Measurements from ENCODE around the gene AGAP1.

AGAP1 gene

GRCh38 chr2:236034974-236035373 is 541.1 kb downstream of the AGAP1 start:
- DNase-seq = no peak

- no peak for DNase-seq
Observed at GRCh38 chr2:236036045-236036444, 542.2 kb downstream of the AGAP1 start.

- no peak for DNase-seq
Observed at GRCh38 chr2:236038096-236038495, 544.3 kb downstream of the AGAP1 start.

GRCh38 chr2:236040600-236041328 is 546.9 kb downstream of the AGAP1 start:
- no peak for DNase-seq

GRCh38 chr2:236041616-236042015 is 547.8 kb downstream of the AGAP1 start:
- no peak for DNase-seq

GRCh38 chr2:236042087-236042486 is 548.2 kb downstream of the AGAP1 start:
- DNase-seq = no peak

GRCh38 chr2:236044191-236044590 is 550.3 kb downstream of the AGAP1 start:
- no peak for DNase-seq

- DNase-seq = no peak
Observed at GRCh38 chr2:236045251-236046235, 551.7 kb downstream of the AGAP1 start.

GRCh38 chr2:236046715-236047114 is 552.9 kb downstream of the AGAP1 start:
- no peak for DNase-seq

- no peak for DNase-seq
Observed at GRCh38 chr2:236047176-236047575, 553.3 kb downstream of the AGAP1 start.

- no peak for DNase-seq
Observed at GRCh38 chr2:236047886-236048540, 554.2 kb downstream of the AGAP1 start.

- no peak for DNase-seq
Observed at GRCh38 chr2:236049981-236050380, 556.1 kb downstream of the AGAP1 start.

GRCh38 chr2:236051351-236051750 is 557.5 kb downstream of the AGAP1 start:
- DNase-seq = no peak

- DNase-seq = no peak
Observed at GRCh38 chr2:236051806-236052205, 558.0 kb downstream of the AGAP1 start.

GRCh38 chr2:236052206-236052605 is 558.4 kb downstream of the AGAP1 start:
- DNase-seq = no peak

- no peak for DNase-seq
Observed at GRCh38 chr2:236052926-236053821, 559.3 kb downstream of the AGAP1 start.

- DNase-seq = no peak
Observed at GRCh38 chr2:236054125-236054524, 560.3 kb downstream of the AGAP1 start.

GRCh38 chr2:236054621-236055305 is 560.9 kb downstream of the AGAP1 start:
- no peak for DNase-seq

- no peak for DNase-seq
Observed at GRCh38 chr2:236055471-236055870, 561.6 kb downstream of the AGAP1 start.

GRCh38 chr2:236056141-236056540 is 562.3 kb downstream of the AGAP1 start:
- DNase-seq = no peak

- no peak for DNase-seq
Observed at GRCh38 chr2:236057375-236057774, 563.5 kb downstream of the AGAP1 start.

- no peak for DNase-seq
Observed at GRCh38 chr2:236061497-236061896, 567.7 kb downstream of the AGAP1 start.
